IMR-90 (cell line): Measurements from ENCODE around the gene USB1. TPM values are rescaled to one million over a fixed set of nuclear protein-coding genes. Genes with fewer than 3 reads are reported as not detected.

Experiments used
- ATAC-seq: fragments of 200-7000 bp; cut with Tn5 transposase; 2 replicates; pipeline ENCODE4 v1.9.1; 2020; ENCODE audit warnings: low read depth, mild to moderate bottlenecking, moderate library complexity
- BruUV-seq: library from RNA; stranded (reverse); fragments of 400-500 nt; replicated peaks from 2 replicates; lab custom pipeline; 2021; lab: Mats Ljungman, UMichigan
- CTCF ChIA-PET: fragments of 300-600 bp; formaldehyde crosslinking; extraction: SDS; loops from one replicate; lab custom pipeline; 2021; ENCODE audit warnings: antibody characterized with exemption; lab: Yijun Ruan, JAX
- POLR2A ChIA-PET: fragments of 300-600 bp; sonication (Branson Sonifier 250); formaldehyde crosslinking; loops from one replicate; lab custom pipeline; 2022; ENCODE audit warnings: antibody characterized with exemption; ENCODE audit not compliant: unreplicated experiment; lab: Charles Lee
- DNase-seq: peaks from one replicate; pipeline ENCODE4 v3.0.0; 2013
- H2AFZ ChIP-seq: replicated peaks from 2 replicates; pipeline ENCODE3; 2013; ENCODE audit warnings: low read length, mild to moderate bottlenecking; ENCODE audit not compliant: poor library complexity
- H2AK5ac ChIP-seq: 2 replicates; pipeline ENCODE4 v1.6.1; 2013; ENCODE audit warnings: low read depth, low read length, inconsistent platforms
- H2AK9ac ChIP-seq: replicated peaks from 2 replicates; pipeline ENCODE3; 2013; ENCODE audit warnings: mild to moderate bottlenecking, low read depth, low read length, moderate library complexity; ENCODE audit not compliant: poor library complexity
- H2BK120ac ChIP-seq: 2 replicates; pipeline ENCODE4 v1.6.1; 2013; ENCODE audit warnings: low read depth, low read length, inconsistent platforms
- H2BK15ac ChIP-seq: 3 replicates; pipeline ENCODE4 v1.6.1; 2013; ENCODE audit warnings: low read depth, low read length, inconsistent platforms
- H2BK20ac ChIP-seq: 2 replicates; pipeline ENCODE4 v1.6.1; 2013; ENCODE audit warnings: low read depth, mild to moderate bottlenecking, inconsistent platforms, low read length, moderate library complexity
- H2BK5ac ChIP-seq: 2 replicates; pipeline ENCODE4 v1.6.1; 2013; ENCODE audit warnings: mild to moderate bottlenecking, low read depth, low read length, inconsistent platforms; ENCODE audit not compliant: poor library complexity, severe bottlenecking
- H3K14ac ChIP-seq: replicated peaks from 2 replicates; pipeline ENCODE4 v1.6.1; 2013; ENCODE audit warnings: low read depth, low read length, inconsistent platforms
- H3K18ac ChIP-seq: 2 replicates; pipeline ENCODE4 v1.6.1; 2013; ENCODE audit warnings: low read depth, low read length, control low read depth
- H3K23ac ChIP-seq: 2 replicates; pipeline ENCODE4 v1.6.1; 2013; ENCODE audit warnings: low read depth, low read length, inconsistent platforms
- H3K27ac ChIP-seq: 2 replicates; pipeline ENCODE4 v1.5.1; 2013; ENCODE audit warnings: mild to moderate bottlenecking, control low read depth, low read length; ENCODE audit not compliant: insufficient read depth
- H3K27me3 ChIP-seq: 2 replicates; pipeline ENCODE4 v1.6.1; 2013; ENCODE audit warnings: low read length; ENCODE audit not compliant: control insufficient read depth, insufficient read depth
- H3K36me3 ChIP-seq: 2 replicates; pipeline ENCODE4 v1.6.1; 2013; ENCODE audit warnings: low read length, mixed read lengths; ENCODE audit not compliant: control insufficient read depth, insufficient read depth
- H3K4ac ChIP-seq: 2 replicates; pipeline ENCODE4 v1.6.1; 2013; ENCODE audit warnings: low read depth, low read length, inconsistent platforms
- H3K4me1 ChIP-seq: 2 replicates; pipeline ENCODE4 v1.6.1; 2013; ENCODE audit warnings: low read length, mixed read lengths; ENCODE audit not compliant: control insufficient read depth, insufficient read depth
- H3K4me2 ChIP-seq: 2 replicates; pipeline ENCODE4 v1.6.1; 2013; ENCODE audit warnings: low read depth, mild to moderate bottlenecking, control low read depth, low read length, moderate library complexity
- H3K4me3 ChIP-seq: 2 replicates; pipeline ENCODE4 v1.5.1; 2013; ENCODE audit warnings: low read depth, mild to moderate bottlenecking, control low read depth, low read length, moderate library complexity; ENCODE audit not compliant: insufficient read depth
- H3K56ac ChIP-seq: 2 replicates; pipeline ENCODE4 v1.6.1; 2013; ENCODE audit warnings: low read length, inconsistent platforms; ENCODE audit not compliant: insufficient read depth; ENCODE audit errors: extremely low read depth
- H3K79me1 ChIP-seq, 2 experiments: 2 replicates each; pipeline ENCODE4 v1.6.1; 2013; ENCODE audit warnings: low read length in 2 of 2, inconsistent platforms in 1 of 2, low read depth in 1 of 2
- H3K9ac ChIP-seq: 2 replicates; pipeline ENCODE4 v1.6.1; 2013; ENCODE audit warnings: low read depth, low read length, control low read depth
- H3K9me1 ChIP-seq: 2 replicates; pipeline ENCODE4 v1.6.1; 2013; ENCODE audit warnings: low read length, inconsistent platforms; ENCODE audit not compliant: insufficient read depth
- H3K9me3 ChIP-seq: 2 replicates; pipeline ENCODE4 v1.6.1; 2013; ENCODE audit warnings: low read length; ENCODE audit not compliant: control insufficient read depth, insufficient read depth
- H4K20me1 ChIP-seq: 2 replicates; pipeline ENCODE4 v1.6.1; 2013; ENCODE audit warnings: low read length, inconsistent platforms; ENCODE audit not compliant: insufficient read depth
- H4K5ac ChIP-seq: 2 replicates; pipeline ENCODE4 v1.6.1; 2013; ENCODE audit warnings: mild to moderate bottlenecking, low read depth, low read length, control low read depth
- H4K8ac ChIP-seq, 2 experiments: 2 replicates each; pipeline ENCODE4 v1.6.1; 2013; ENCODE audit warnings: low read depth in 2 of 2, low read length in 2 of 2, control low read depth in 1 of 2, inconsistent platforms in 1 of 2
- H4K91ac ChIP-seq: 2 replicates; pipeline ENCODE4 v1.6.1; 2013; ENCODE audit warnings: low read depth, low read length, inconsistent platforms; ENCODE audit not compliant: insufficient read depth
- MAZ ChIP-seq: IDR thresholded peaks from 2 replicates; pipeline ENCODE4 v1.6.1; 2012; ENCODE audit warnings: low read depth, mild to moderate bottlenecking, low read length, improper control_type of control experiment, moderate library complexity, borderline replicate concordance
- POLR2A ChIP-seq: IDR thresholded peaks from 2 replicates; pipeline ENCODE4 v1.6.1; 2012; ENCODE audit warnings: mild to moderate bottlenecking, low read depth, low read length
- RAD21 ChIP-seq: IDR thresholded peaks from 2 replicates; pipeline ENCODE4 v1.6.1; 2012; ENCODE audit warnings: low read length, improper control_type of control experiment
- WGBS, 2 experiments: methylation state at CpG; one replicate each; pipeline versions ENCODE4 v1.1.5 to v1.1.7; 2013; ENCODE audit warnings: missing lambda C conversion rate in 2 of 2; ENCODE audit not compliant: insufficient read length in 1 of 2; ENCODE audit errors: extremely low coverage in 2 of 2; 5-methylcytosine and 5-hydroxymethylcytosine counted together
- dilution Hi-C: fragments of 300-500 bp; cut with HindIII; formaldehyde crosslinking; loops from one replicate; pipeline ENCODE4 v1.14.3; 2018; ENCODE audit warnings: low sequenced_read_pairs; ENCODE audit not compliant: unreplicated experiment
- in situ Hi-C: fragments of 300-500 bp; cut with MboI; formaldehyde crosslinking; loops from 3 replicates; pipeline ENCODE4 v1.14.3; 2019; ENCODE audit warnings: low sequenced_read_pairs, inconsistent platforms, mixed read lengths
- intact Hi-C: fragments of 100-400 bp; cut with micrococcal nuclease; formaldehyde crosslinking; loops from 2 replicates; pipeline ENCODE4 v1.10.0; 2022
- polyA plus RNA-seq, 3 experiments: library from polyadenylated mRNA; depleted of rRNA; stranded (reverse); fragments of >200 nt; gene quantifications; 2 replicates each; pipeline ENCODE4 v1.2.3, GENCODE V29; 2012; ENCODE audit warnings: low replicate concordance in 1 of 3
- total RNA-seq: library from RNA; depleted of rRNA; stranded (reverse); fragments of >200 nt; gene quantifications from 2 replicates; pipeline ENCODE4 v1.2.3, GENCODE V29; 2012

Gene USB1
- total and polyA plus RNA-seq, 2 of the 4 experiments (the other 2 are of a cell fraction), result 45.9 to 94.9 TPM

GRCh38 chr16:58001781-58002415 lies 691 bp downstream of the USB1 start:
- Histone ChIP-seq H4K8ac (peak overlapping the region in 1 of 2 experiments; percentile 50; a peak in 1 of 4 replicates), H3K14ac (peak overlapping the region; percentile 4; the same call in 1 of the 2 replicates), H3K27ac (no peak overlapping the region; the same call in 1 of the 2 replicates), H2BK15ac (no peak overlapping the region), H4K5ac (peak overlapping the region; percentile 23; the same call in 1 of the 2 replicates), H3K18ac (no peak overlapping the region), H4K20me1 (peaks cover 10% of the 10 kb centered on the region; the same call in 1 of the 2 replicates), H2AK9ac (no peak overlapping the region), H3K36me3 (peaks cover 22% of the 10 kb centered on the region), H3K9ac (peak overlapping the region; percentile 64), H3K9me1 (peaks cover 11% of the 10 kb centered on the region; the same call in 1 of the 2 replicates), H3K4me2 (peak overlapping the region; percentile 91), H3K79me1 (peaks cover 18 to 47% of the 10 kb centered on the region in 2 experiments), H4K91ac (no peak overlapping the region), H3K56ac (no peak overlapping the region), H3K27me3 (no peaks in the 10 kb centered on the region), H2BK5ac (no peak overlapping the region), H2BK20ac (no peak overlapping the region), H3K4ac (no peak overlapping the region), H2AK5ac (no peak overlapping the region; the same call in 1 of the 2 replicates), H3K23ac (peak overlapping the region; percentile 18; the same call in 1 of the 2 replicates), H2BK120ac (no peak overlapping the region), H3K9me3 (no peaks in the 10 kb centered on the region), H3K4me1 (peaks cover 12% of the 10 kb centered on the region), H2AFZ (peak overlapping the region; percentile 36), H3K4me3 (peak overlapping the region; percentile 70)
- intact Hi-C loops (loop anchor here (1.0 to 10.0 kb wide), 6 partner anchors 103 to 425 kb away; no protein-coding TSS in a partner anchor), dilution Hi-C loops (no loop called here), in situ Hi-C loops (loop anchor here (5.0 to 10.0 kb wide), 3 partner anchors 105 to 437 kb away; no protein-coding TSS in a partner anchor)
- TF ChIP-seq POLR2A (no peak), MAZ (no peak), RAD21 (no peak)
- WGBS, 2 experiments, result 20% methylated on average over 1 of the region's 10 CpGs; no CpG with 5 or more reads in 1 of the 2 experiments
- ATAC-seq, result no peak
- no peak for DNase-seq
- ChIA-PET CTCF (interaction anchor here (0.6 to 1.4 kb wide), 4 partner anchors 95 to 421 kb away, joined by 3 to 6 read pairs (median 3); no protein-coding TSS in a partner anchor), POLR2A (no interaction called here)
- no TSS peak for BruUV-seq
